Measurements from ENCODE around the gene VASH1.

The VASH1 gene

GRCh38 chr14:76832503-76832988, 71.3 kb downstream of the VASH1 start:
- TF ChIP-seq Cebpa-rat (IDR thresholded peaks at IDR 0.05): no peak
- no peaks in the 10 kb centered on the region for H3K9me3 ChIP-seq (replicated peaks in 1 of 11)
- H3K27ac ChIP-seq: peak overlapping the region in 2 of 11 experiments; percentile 47 to 58; a peak in 4 of 22 replicates
- peaks cover 0 to 44% (median 0%) of the 10 kb centered on the region in 10 experiments; a peak in 4 of 20 replicates for H3K4me1 ChIP-seq
- no peak overlapping the region for H3K4me3 ChIP-seq
- no peak overlapping the region for H3K9ac ChIP-seq
- no peaks in the 10 kb centered on the region for H3K36me3 ChIP-seq
- H3K4me2 ChIP-seq: peak overlapping the region in 2 of 11 experiments; percentile 21 to 66; a peak in 4 of 22 replicates
- H4K20me1 ChIP-seq: no peaks in the 10 kb centered on the region
- no peaks in the 10 kb centered on the region for H3K27me3 ChIP-seq

All from BLaER1 treated with 17β-estradiol and CSF1 and Interleukin-3, amounts not matched to agents 10 nM and 100 nM (cell line).